Upper lobe of right lung (tissue), 1 donor: ENCODE data around the gene MAGEL2. TPM values are rescaled to one million over a fixed set of nuclear protein-coding genes. Genes with fewer than 3 reads are reported as not detected.

Experiments used
- ATAC-seq: fragments of 200-7000 bp; cut with Tn5 transposase; one replicate; pipeline ENCODE4 v1.9.1; 2020; ENCODE audit warnings: mild to moderate bottlenecking, moderate library complexity
- DNase-seq: peaks from one replicate; pipeline ENCODE4 v3.0.0-alpha.2; 2020
- H3K27ac ChIP-seq: fragments of 200-600 bp; one replicate; pipeline ENCODE4 v1.8.0; 2022
- H3K27me3 ChIP-seq: fragments of 200-600 bp; one replicate; pipeline ENCODE4 v1.8.0; 2022; ENCODE audit warnings: mild to moderate bottlenecking
- H3K36me3 ChIP-seq: fragments of 200-600 bp; one replicate; pipeline ENCODE4 v1.8.0; 2022
- H3K4me1 ChIP-seq: fragments of 200-600 bp; one replicate; pipeline ENCODE4 v1.8.0; 2022
- H3K4me3 ChIP-seq: fragments of 200-600 bp; one replicate; pipeline ENCODE4 v1.8.0; 2022; ENCODE audit warnings: mild to moderate bottlenecking
- H3K9me3 ChIP-seq: fragments of 200-600 bp; one replicate; pipeline ENCODE4 v1.8.0; 2022
- CTCF ChIP-seq: fragments of 200-600 bp; IDR thresholded peaks from one replicate; pipeline ENCODE4 v1.8.0; 2022; ENCODE audit warnings: antibody characterized with exemption
- intact Hi-C: fragments of 100-400 bp; cut with DNase I; formaldehyde crosslinking; loops from one replicate; pipeline ENCODE4 v1.11.0; 2022
- total RNA-seq: library from RNA; stranded (reverse); fragmentation: NEBNext Ultra II Directional; extraction: Animal tissue kit (Norgen Biotek cat#: 25700); gene quantifications from one replicate; pipeline ENCODE4 v1.2.1, GENCODE V29; 2021
- donor health status: DM: no; HTN: yes; CAD: no; lungs with severe emphysema.

MAGEL2 gene
- total RNA-seq, 1 donor from 2014 or later: 0.14 TPM

GRCh38 chr15:23642413-23643044 is 5.1 kb downstream of the MAGEL2 start:
- peak; percentile 71 for DNase-seq
- no peaks in the 10 kb centered on the region for H3K36me3 ChIP-seq

GRCh38 chr15:23634181-23634580 is 13.5 kb downstream of the MAGEL2 start:
- intact Hi-C loops: no loop called here
- DNase-seq (no peak), ATAC-seq (no peak)
- Histone ChIP-seq H3K36me3 (no peaks in the 10 kb centered on the region), H3K27ac (no peak overlapping the region), H3K4me1 (no peaks in the 10 kb centered on the region), H3K9me3 (no peaks in the 10 kb centered on the region), H3K27me3 (no peaks in the 10 kb centered on the region), H3K4me3 (no peak overlapping the region)
- TF ChIP-seq CTCF: no peak

More at GRCh38 chr15:23642413-23643044, 5.1 kb downstream of the MAGEL2 start:
- no peak overlapping the region for H3K27ac ChIP-seq
- H3K4me1 ChIP-seq: no peaks in the 10 kb centered on the region
- intact Hi-C loops: no loop called here
- peak; percentile 88 for TF ChIP-seq CTCF
- no peaks in the 10 kb centered on the region for H3K9me3 ChIP-seq
- peak; percentile 87 for ATAC-seq
- H3K27me3 ChIP-seq: peaks cover 12% of the 10 kb centered on the region
- no peak overlapping the region for H3K4me3 ChIP-seq

- peak; percentile 51 for ATAC-seq
- peak; percentile 44 for TF ChIP-seq CTCF
- no peak overlapping the region for H3K4me3 ChIP-seq
- no peaks in the 10 kb centered on the region for H3K9me3 ChIP-seq
- DNase-seq: no peak
- H3K27ac ChIP-seq: no peak overlapping the region
- H3K27me3 ChIP-seq: no peaks in the 10 kb centered on the region
- H3K4me1 ChIP-seq: no peaks in the 10 kb centered on the region
- intact Hi-C loops: no loop called here
- no peaks in the 10 kb centered on the region for H3K36me3 ChIP-seq
Measured at GRCh38 chr15:23629234-23629805, 18.3 kb downstream of the MAGEL2 start.

GRCh38 chr15:23628612-23629233 is 18.9 kb downstream of the MAGEL2 start:
- Histone ChIP-seq H3K4me3 (no peak overlapping the region), H3K4me1 (no peaks in the 10 kb centered on the region), H3K36me3 (no peaks in the 10 kb centered on the region), H3K27ac (no peak overlapping the region), H3K9me3 (no peaks in the 10 kb centered on the region), H3K27me3 (no peaks in the 10 kb centered on the region)
- ATAC-seq: no peak
- no peak for TF ChIP-seq CTCF
- intact Hi-C loops: no loop called here
- no peak for DNase-seq

GRCh38 chr15:23616536-23616935 is 31.1 kb downstream of the MAGEL2 start:
- no peak for TF ChIP-seq CTCF
- intact Hi-C loops: no loop called here
- Histone ChIP-seq H3K9me3 (no peaks in the 10 kb centered on the region), H3K4me1 (no peaks in the 10 kb centered on the region), H3K4me3 (no peak overlapping the region), H3K36me3 (no peaks in the 10 kb centered on the region), H3K27ac (no peak overlapping the region), H3K27me3 (no peaks in the 10 kb centered on the region)
- DNase-seq (no peak), ATAC-seq (peak; percentile 55)
